C4-2B (cell line): ENCODE data around the gene PPP3CB.

ENCODE experiments used
- H3K27ac ChIP-seq: fragments of 450-650 bp; 2 replicates; pipeline ENCODE4 v1.5.1; 2017
- CTCF ChIP-seq: fragments of 450-650 bp; conservative IDR thresholded peaks from 2 replicates; pipeline ENCODE4 v1.5.1; 2017; ENCODE audit warnings: mild to moderate bottlenecking
- ZFX ChIP-seq: fragments of 450-650 bp; IDR thresholded peaks from 2 replicates; pipeline ENCODE4 v1.6.1; 2017

Gene PPP3CB

GRCh38 chr10:73519336-73519735 lies 23.5 kb upstream of the PPP3CB start:
- no peak overlapping the region for H3K27ac ChIP-seq
- TF ChIP-seq CTCF (no peak), ZFX (no peak)

DNA sequence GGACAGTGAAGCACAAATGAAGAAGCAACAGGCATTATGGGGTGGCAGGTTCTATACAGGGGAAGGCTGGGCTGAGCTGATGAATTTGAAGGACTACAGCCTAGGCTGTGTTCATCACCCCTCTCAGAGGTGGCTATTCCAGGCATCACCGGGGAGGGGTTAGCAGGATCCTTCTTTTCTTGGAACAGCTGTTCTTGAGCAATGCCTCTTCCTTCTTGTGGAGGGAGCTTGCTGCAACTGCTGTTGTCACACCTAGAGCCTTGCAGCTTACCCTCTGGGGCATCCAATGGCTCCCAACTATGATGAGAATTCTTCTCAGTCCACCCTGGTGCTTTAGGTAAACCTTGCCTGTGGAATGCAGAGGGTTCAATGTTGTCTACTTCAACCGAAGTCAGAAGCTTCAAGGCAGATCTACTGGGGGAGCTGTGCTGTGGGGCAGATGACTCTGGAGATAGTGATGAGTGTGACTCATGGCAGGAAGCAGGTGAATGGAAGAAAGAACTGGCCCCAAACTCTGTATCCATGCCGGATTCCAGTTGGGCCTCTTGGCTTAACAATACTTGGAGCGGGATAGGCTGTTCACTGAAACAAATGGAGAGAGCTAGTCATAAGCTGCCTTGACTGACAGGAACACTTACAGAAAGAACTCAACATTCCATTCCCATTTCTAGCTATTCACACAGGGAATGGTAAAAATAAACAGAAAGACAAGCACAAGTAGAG lies 21.5 kb upstream of the PPP3CB start:
- H3K27ac ChIP-seq, result no peak overlapping the region
- no peak for TF ChIP-seq ZFX
- no peak for TF ChIP-seq CTCF

GRCh38 chr10:73512207-73512743 lies 16.5 kb upstream of the PPP3CB start:
- no peak for TF ChIP-seq CTCF
- TF ChIP-seq ZFX, result no peak
- H3K27ac ChIP-seq, result no peak overlapping the region

GRCh38 chr10:73509695-73510094 lies 13.9 kb upstream of the PPP3CB start:
- TF ChIP-seq ZFX (no peak), CTCF (no peak)
- H3K27ac ChIP-seq, result no peak overlapping the region

DNA sequence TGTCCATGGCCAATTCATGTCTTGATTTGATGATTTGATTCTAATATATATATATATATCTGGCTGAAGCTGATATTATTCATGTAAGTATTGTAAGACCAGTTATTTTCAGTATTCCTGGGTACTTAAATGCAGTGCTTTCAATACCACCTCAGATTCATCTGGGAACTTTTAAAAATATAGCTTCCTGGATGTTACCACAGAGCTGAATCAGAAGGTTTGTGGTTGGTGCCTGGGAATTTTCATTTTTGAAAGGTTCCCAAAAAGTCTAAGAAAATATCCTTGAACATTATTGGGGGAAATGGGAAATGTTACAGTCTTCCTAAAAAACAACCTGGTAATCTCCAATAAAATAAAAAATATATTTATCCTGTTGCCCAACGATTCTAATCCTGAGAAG lies 10.7 kb upstream of the PPP3CB start:
- TF ChIP-seq ZFX, result no peak
- TF ChIP-seq CTCF, result no peak
- no peak overlapping the region for H3K27ac ChIP-seq

DNA sequence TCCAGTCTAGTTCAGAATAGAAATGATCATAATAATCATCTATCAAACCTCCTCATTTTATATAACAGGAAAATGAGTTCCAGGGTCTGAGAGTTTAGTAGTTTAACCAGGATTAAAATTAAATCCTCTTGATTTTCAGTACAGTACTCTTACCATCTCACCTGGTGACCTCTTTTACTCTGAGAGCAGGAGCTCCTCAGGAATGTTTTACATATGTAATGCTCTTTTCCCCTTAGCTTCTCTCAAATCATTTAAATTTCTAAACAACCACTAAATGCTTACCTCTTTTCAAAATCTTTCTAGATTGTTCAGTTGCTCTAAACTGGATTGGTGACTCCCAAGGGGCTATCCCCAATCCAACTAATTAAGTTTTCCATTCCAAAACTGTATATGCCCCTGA lies 10.2 kb upstream of the PPP3CB start:
- TF ChIP-seq CTCF (no peak), ZFX (no peak)
- H3K27ac ChIP-seq, result no peak overlapping the region

DNA sequence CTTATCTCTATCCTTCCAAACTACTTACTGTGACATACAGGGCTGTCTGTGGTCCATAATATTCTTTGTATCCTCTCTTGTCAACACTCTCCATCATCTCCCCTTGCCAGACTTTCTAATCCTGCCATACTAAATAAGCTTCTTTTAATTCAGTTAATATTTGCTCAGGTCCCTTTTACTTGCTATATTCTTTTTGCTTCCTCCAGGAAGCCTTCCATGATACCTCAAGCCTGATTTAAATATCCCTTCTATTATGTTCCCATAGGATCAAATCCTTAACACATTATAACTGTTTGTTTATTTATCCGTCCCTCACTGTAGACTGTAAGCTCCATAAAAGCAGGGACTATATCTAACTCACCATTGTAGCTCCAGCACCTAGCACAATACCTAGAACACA lies 7.2 kb upstream of the PPP3CB start:
- no peak for TF ChIP-seq ZFX
- TF ChIP-seq CTCF, result no peak
- no peak overlapping the region for H3K27ac ChIP-seq
